GM23338 (cell line): ENCODE results near the gene FOXD2.

Source experiments
- CTCF ChIP-seq, 2 experiments: fragments of 200-600 bp in 1 of 2; sonication (generic) in 1 of 2; conservative IDR thresholded peaks; 2 replicates each; pipeline versions ENCODE4 v1.5.1 to v1.6.1; 2016 to 2017; ENCODE audit warnings: antibody characterized with exemption in 2 of 2, low read depth in 2 of 2, mild to moderate bottlenecking in 2 of 2, moderate library complexity in 1 of 2
- ETS1 ChIP-seq: IDR thresholded peaks from 2 replicates; pipeline ENCODE4 v1.6.1; 2016; ENCODE audit warnings: antibody characterized with exemption
- EZH2 ChIP-seq: fragments of 200-600 bp; sonication (generic); IDR thresholded peaks from one replicate; pipeline ENCODE4 v1.8.0; 2017; ENCODE audit warnings: antibody characterized with exemption, mild to moderate bottlenecking, low read depth; ENCODE audit not compliant: unreplicated experiment
- EZH2phosphoT487 ChIP-seq: fragments of 200-600 bp; sonication (generic); IDR thresholded peaks from one replicate; pipeline ENCODE4 v1.8.1; 2018; ENCODE audit warnings: antibody characterized with exemption; ENCODE audit not compliant: unreplicated experiment
- POLR2AphosphoS5 ChIP-seq: IDR thresholded peaks from 2 replicates; pipeline ENCODE4 v1.6.1; 2016; ENCODE audit warnings: antibody characterized with exemption, low read depth
- REST ChIP-seq: IDR thresholded peaks from one replicate; pipeline ENCODE4 v1.6.1; 2018; ENCODE audit warnings: antibody characterized with exemption; ENCODE audit not compliant: unreplicated experiment
- ZNF114 ChIP-seq: fragments of 250-450 bp; sonication (Bioruptor Pico); IDR thresholded peaks from 2 replicates; pipeline ENCODE4 v1.5.0; 2020; ENCODE audit warnings: mild to moderate bottlenecking, moderate library complexity
- ZNF331 ChIP-seq: fragments of 250-450 bp; sonication (Bioruptor Pico); IDR thresholded peaks from 2 replicates; pipeline ENCODE4 v1.5.0; 2020; ENCODE audit warnings: low read depth, mild to moderate bottlenecking, moderate library complexity

GRCh38 chr1:47474278-47475193 lies 36.7 kb downstream of the FOXD2 start:
- TF ChIP-seq EZH2, result no peak
- TF ChIP-seq CTCF (conservative IDR thresholded peaks at IDR 0.05; ENCODE audit: low read depth in 2 of 2), result no peak
- TF ChIP-seq POLR2AphosphoS5, result no peak
- TF ChIP-seq EZH2phosphoT487, result no peak
- TF ChIP-seq REST, result no peak
- no peak for TF ChIP-seq ZNF114 (CRISPR knock-in tag)
- no peak for TF ChIP-seq ZNF331 (CRISPR knock-in tag)
- TF ChIP-seq ETS1, result no peak
